RWPE1 (cell line): Measurements from ENCODE around the gene CDK12.

Source experiments
- CTCF ChIA-PET: fragments of 350-600 bp; sonication (Branson Sonifier 250); formaldehyde crosslinking; extraction: SDS; loops from one replicate; lab custom pipeline; 2021; lab: Yijun Ruan, JAX
- POLR2A ChIA-PET: fragments of 400-600 bp; formaldehyde crosslinking; extraction: SDS; loops from one replicate; lab custom pipeline; 2020; ENCODE audit warnings: antibody characterized with exemption; ENCODE audit not compliant: low non-redundant PET; lab: Yijun Ruan, JAX
- DNase-seq: peaks from one replicate; pipeline ENCODE4 v3.0.0; 2012; ENCODE audit warnings: low spot score
- H3K27ac ChIP-seq: fragments of 450-650 bp; 2 replicates; pipeline ENCODE4 v1.5.1; 2017
- CTCF ChIP-seq: fragments of 450-650 bp; conservative IDR thresholded peaks from 2 replicates; pipeline ENCODE4 v1.5.1; 2017; ENCODE audit warnings: low read depth, mild to moderate bottlenecking

The CDK12 gene

GRCh38 chr17:39573447-39574298 lies 112.4 kb downstream of the CDK12 start:
- CTCF ChIA-PET = interaction anchor here (0.6 to 1.4 kb wide), 3 partner anchors 48 to 1087 kb away, joined by 3 to 8 read pairs (median 3); no protein-coding TSS in a partner anchor
- peak; percentile 72 for DNase-seq
- TF ChIP-seq CTCF = no peak
- POLR2A ChIA-PET = interaction anchor here (1.1 kb wide), 1 partner anchor 46 kb away, joined by 4 read pairs; no protein-coding TSS in a partner anchor
- peak overlapping the region; percentile 84 for H3K27ac ChIP-seq

- ChIA-PET CTCF (interaction anchor here (0.5 to 1.3 kb wide), 6 partner anchors 9 to 308 kb away, joined by 3 to 6 read pairs (median 4); no protein-coding TSS in a partner anchor), POLR2A (no interaction called here)
- DNase-seq = peak; percentile 20
- peak; percentile 43 for TF ChIP-seq CTCF
- no peak overlapping the region for H3K27ac ChIP-seq
Measured at GRCh38 chr17:39576187-39576586, 114.9 kb downstream of the CDK12 start.

GRCh38 chr17:39578272-39578671 lies 117.0 kb downstream of the CDK12 start:
- no peak overlapping the region for H3K27ac ChIP-seq
- ChIA-PET CTCF (no interaction called here), POLR2A (no interaction called here)
- TF ChIP-seq CTCF = no peak
- DNase-seq = no peak

- CTCF ChIA-PET = interaction anchor here (0.6 to 1.2 kb wide), 5 partner anchors 9 to 785 kb away, joined by 3 to 4 read pairs (median 3); no protein-coding TSS in a partner anchor
Measured at GRCh38 chr17:39579318-39580081, 118.2 kb downstream of the CDK12 start.

GRCh38 chr17:39580082-39580468 lies 118.8 kb downstream of the CDK12 start:
- ChIA-PET CTCF (interaction anchor here (0.6 to 1.2 kb wide), 5 partner anchors 9 to 786 kb away, joined by 3 to 4 read pairs (median 3); no protein-coding TSS in a partner anchor), POLR2A (no interaction called here)
- TF ChIP-seq CTCF = no peak
- DNase-seq = no peak
- no peak overlapping the region for H3K27ac ChIP-seq

More at GRCh38 chr17:39579318-39580081, 118.2 kb downstream of the CDK12 start:
- no peak overlapping the region for H3K27ac ChIP-seq
- DNase-seq = no peak
- TF ChIP-seq CTCF = no peak
- POLR2A ChIA-PET = no interaction called here

- no peak overlapping the region for H3K27ac ChIP-seq
- ChIA-PET POLR2A (no interaction called here), CTCF (interaction anchor here (0.7 kb wide), 1 partner anchor 84 kb away, joined by 3 read pairs; the partner anchor contains the start of gene TCAP)
- no peak for DNase-seq
- TF ChIP-seq CTCF = no peak
Measured at GRCh38 chr17:39581071-39581758, 119.9 kb downstream of the CDK12 start.
